ENCODE measurements around the gene PSPN. TPM values are rescaled to one million over a fixed set of nuclear protein-coding genes. Genes with fewer than 3 reads are reported as not detected.
"Not testable (repeated sequence)": the region's sequence is repeated elsewhere in the genome, so short reads cannot be mapped to it uniquely, and the experiment has no call there.

The PSPN gene
- total RNA-seq, 2 donors from 2014 or later: 2.5 to 3.8 TPM

DNA sequence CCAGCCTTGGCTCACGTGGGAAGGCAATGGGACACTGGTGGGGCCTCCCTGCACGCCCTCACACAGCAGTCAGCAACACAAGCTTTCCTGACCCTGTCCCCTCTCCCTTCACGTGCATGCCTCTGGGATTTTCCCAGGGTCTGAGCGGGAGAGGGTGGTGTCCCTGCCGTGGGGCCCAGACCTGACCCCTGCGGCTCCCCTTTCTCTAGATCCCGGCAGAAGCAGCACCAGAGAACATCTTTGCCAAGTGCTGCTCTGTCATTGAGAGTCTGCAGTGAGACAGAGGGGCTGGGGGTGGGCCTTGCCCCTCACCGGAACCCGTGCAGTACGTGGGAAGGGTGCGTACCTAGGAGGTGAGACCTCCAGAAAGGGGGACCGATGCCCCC, 36.3 kb upstream of the PSPN start:
- ATAC-seq (no peak), DNase-seq (no peak)

DNA sequence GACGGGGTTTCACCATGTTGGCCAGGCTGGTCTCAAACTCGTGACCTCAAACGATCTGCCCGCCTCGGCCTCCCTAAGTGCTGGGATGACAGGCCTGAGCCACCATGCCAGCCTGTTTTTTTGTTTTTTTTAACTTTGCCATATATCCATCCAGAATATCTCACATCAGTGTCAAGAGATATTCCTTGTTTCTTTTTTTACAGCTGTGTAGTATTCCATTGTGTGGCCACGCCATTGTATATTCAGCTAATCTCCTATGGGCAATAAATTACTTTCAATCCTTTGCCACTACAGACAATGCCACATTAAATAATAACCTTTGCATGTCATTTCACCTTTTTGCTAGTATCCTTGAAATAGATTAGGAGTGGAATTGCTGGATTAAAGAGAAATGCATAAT, 33.6 kb upstream of the PSPN start:
- no peak for ATAC-seq
- intact Hi-C loops (cut with DNase I, micrococcal nuclease): no loop called here
- DNase-seq: no peak

More for the DNA sequence above, 36.3 kb upstream of the PSPN start:
- intact Hi-C loops (cut with DNase I, micrococcal nuclease): no loop called here

- ATAC-seq (no peak), DNase-seq (no peak)
- intact Hi-C loops (cut with DNase I, micrococcal nuclease): no loop called here
These were observed 30.7 kb upstream of the PSPN start for GRCh38 chr19:6406401-6406800.

- peak; percentile 92 for ATAC-seq
- intact Hi-C loops (cut with DNase I, micrococcal nuclease): no loop called here
- peak; percentile 79 to 85 for DNase-seq
These were observed 27.3 kb upstream of the PSPN start for GRCh38 chr19:6402837-6403608.

DNA sequence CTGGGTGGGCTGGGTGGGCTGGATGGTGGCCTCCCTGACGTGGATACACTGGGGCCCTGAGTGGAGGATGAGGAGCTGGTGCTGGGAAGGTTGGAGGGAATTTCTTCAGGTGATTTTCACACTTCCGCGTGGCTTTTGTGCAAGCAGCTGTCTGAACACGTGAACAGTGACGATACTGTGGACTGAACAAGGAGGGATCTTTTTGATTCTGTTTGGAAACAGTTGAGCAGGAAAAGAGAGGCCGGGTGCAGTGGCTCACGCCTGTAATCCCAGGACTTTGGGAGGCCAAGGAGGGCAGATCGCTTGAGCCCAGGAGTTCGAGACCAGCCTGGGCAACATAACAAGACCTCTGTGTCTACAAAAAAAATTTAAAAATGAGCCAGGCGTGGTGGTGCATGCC, 26.3 kb upstream of the PSPN start:
- ATAC-seq: peak; percentile 48
- DNase-seq: no peak
- intact Hi-C loops (cut with DNase I, micrococcal nuclease): no loop called here

DNA sequence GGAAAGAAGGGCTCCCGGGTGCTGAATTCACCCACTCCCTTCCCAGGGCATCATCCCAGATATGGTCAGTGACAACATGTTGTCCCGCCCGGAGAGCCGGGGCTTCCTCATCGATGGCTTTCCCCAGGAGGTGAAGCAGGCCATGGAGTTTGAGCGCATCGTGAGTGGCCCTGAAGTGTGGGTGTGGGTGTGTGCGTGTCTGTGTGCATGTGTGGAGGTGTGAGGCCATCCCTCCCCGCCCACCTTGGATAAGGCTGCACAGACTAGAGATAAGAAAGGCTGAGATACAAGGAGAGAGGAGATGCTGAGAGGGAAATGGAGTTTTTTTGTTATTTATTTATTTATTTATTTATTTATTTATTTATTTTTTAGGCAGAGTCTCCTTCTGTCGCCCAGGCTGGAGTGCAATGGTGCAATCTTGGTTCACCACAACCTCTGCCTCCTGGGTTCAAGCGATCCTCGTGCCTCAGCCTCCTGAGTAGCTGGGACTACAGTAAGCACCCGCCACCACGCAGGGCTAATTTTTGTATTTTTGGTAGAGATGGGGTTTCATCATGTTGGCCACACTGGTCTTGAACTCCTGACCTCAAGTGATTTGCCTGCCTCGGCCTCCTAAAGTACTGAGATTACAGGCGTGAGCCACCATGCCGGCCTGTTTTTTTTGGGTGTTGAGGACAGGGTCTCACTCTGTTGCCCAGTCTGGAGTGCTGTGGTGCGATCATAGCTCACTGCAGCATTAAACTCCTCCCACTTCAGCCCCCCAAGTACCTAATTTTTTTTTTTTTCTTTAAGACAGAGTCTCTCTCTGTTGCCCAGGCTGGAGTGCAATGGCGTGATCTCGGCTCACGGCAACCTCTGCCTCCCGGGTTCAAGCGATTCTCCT, 24.6 kb upstream of the PSPN start:
- ATAC-seq; intact Hi-C loops (cut with DNase I, micrococcal nuclease); DNase-seq: not testable (repeated sequence)

GRCh38 chr19:6396305-6396704, 20.6 kb upstream of the PSPN start:
- ATAC-seq (no peak), DNase-seq (no peak)
- intact Hi-C loops (cut with DNase I, micrococcal nuclease): no loop called here

GRCh38 chr19:6394831-6395230, 19.1 kb upstream of the PSPN start:
- ATAC-seq: no peak
- no peak for DNase-seq
- intact Hi-C loops (cut with DNase I, micrococcal nuclease): no loop called here

GRCh38 chr19:6393983-6394412, 18.3 kb upstream of the PSPN start:
- DNase-seq: no peak
- intact Hi-C loops (cut with DNase I, micrococcal nuclease): no loop called here
- no peak for ATAC-seq

DNA sequence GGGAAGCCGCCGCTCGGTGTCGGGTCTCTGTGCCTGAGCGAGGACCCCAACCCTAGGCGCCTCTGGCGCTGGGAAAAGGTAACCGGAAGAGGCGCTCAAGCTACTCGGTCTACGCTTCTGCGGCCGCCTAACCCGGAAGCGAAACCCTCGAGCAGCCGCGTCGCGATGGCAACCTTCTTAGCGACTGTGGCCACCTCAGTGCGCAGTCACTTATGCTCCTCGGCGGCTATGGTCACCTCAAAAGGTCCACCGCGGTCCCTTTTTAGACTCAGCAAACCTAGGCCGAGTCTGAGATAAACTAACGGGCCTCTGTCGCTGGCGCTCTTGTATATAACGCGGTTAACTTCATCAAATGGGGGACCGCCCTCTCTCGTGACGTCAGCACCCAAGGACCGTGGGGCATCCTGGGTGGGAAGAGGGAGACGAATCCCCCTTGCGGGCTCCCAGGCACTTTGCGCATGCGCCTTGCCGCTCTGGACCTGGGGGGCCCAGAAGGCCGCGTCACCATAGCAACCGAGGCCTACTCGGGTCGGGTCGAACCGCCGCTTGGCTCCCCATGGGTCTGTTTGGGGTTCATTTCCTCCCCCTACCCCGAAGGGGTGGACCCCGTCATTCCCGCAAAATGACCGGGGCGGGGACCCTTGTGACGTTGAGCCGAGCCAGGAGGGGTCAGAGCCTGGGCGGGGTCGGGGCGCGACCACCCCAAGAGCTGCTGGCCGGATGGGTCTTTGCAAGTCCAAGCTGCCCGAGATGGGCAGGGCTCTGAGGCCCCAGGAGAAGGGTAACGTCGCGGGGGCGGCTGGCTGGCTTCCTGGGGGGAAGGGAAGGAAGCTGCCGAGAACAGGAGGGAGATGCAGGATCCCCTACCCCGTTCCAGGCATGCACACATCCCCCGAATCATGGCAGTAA, 17.6 kb upstream of the PSPN start, which contains the start of gene GTF2F1:
TSS of gene GTF2F1 (minus strand) at position 91 of the 909 bp plus-strand sequence. CDS start 169 bp downstream, outside the sequence.
- intact Hi-C loops (cut with DNase I, micrococcal nuclease): no loop called here
- peak; percentile 93 to 95 for DNase-seq
- ATAC-seq: peak; percentile 93

GRCh38 chr19:6392221-6393073, 16.7 kb upstream of the PSPN start:
- intact Hi-C loops (cut with DNase I, micrococcal nuclease): no loop called here
- ATAC-seq (no peak), DNase-seq (no peak)

DNA sequence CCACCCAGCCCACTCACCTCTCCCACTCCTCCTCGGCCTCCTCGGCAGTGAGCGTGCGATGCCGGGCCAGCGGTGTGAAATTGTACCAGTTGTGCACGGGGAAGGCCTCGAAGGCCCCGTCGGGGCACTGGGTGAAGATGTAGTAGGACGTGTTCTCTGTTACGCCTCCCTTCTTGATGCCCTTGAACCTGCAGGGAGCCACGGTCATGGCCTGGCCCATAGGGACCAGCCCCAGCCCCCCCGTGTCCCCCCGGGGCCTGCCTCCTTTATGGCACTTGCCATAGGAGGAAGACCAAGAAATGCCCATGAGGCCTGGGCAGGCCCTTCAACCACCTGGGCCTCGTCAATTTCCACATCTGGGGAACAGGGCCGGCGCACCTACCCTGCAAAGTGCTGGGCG, 11.6 kb upstream of the PSPN start:
- intact Hi-C loops (cut with DNase I, micrococcal nuclease): no loop called here
- DNase-seq: no peak
- no peak for ATAC-seq

GRCh38 chr19:6384381-6384780, 8.6 kb upstream of the PSPN start:
- ATAC-seq: no peak
- DNase-seq: no peak
- intact Hi-C loops (cut with DNase I, micrococcal nuclease): no loop called here

GRCh38 chr19:6383188-6383587, 7.5 kb upstream of the PSPN start:
- intact Hi-C loops (cut with DNase I, micrococcal nuclease): no loop called here
- ATAC-seq (no peak), DNase-seq (no peak)

- ATAC-seq (no peak), DNase-seq (no peak)
- intact Hi-C loops (cut with DNase I, micrococcal nuclease): no loop called here
These were observed 5.5 kb upstream of the PSPN start for GRCh38 chr19:6381030-6381750.

- intact Hi-C loops (cut with DNase I, micrococcal nuclease): no loop called here
- ATAC-seq: no peak
- DNase-seq: no peak
These were observed 4.0 kb upstream of the PSPN start for GRCh38 chr19:6379744-6380143.

DNA sequence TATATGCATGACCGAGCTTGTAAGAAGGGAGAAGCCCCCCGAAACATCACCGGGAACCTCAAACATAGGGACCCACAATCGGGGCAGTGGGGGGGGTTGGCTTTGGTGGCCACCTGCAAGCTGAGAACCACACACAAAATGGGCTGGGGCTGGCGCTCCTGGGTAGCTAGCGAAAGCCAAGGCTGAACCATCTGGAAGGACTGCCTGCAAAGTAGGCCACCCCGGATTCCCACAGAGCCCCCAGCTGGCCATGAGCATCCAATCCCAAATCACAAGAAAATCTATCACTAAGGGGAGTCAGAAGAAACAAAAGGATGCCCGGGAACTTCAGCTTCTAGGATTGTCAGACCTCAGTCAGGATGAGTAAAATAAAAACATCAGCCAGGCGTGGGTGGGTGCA, 2.8 kb upstream of the PSPN start:
- intact Hi-C loops (cut with DNase I, micrococcal nuclease): no loop called here
- ATAC-seq (no peak), DNase-seq (no peak)

DNA sequence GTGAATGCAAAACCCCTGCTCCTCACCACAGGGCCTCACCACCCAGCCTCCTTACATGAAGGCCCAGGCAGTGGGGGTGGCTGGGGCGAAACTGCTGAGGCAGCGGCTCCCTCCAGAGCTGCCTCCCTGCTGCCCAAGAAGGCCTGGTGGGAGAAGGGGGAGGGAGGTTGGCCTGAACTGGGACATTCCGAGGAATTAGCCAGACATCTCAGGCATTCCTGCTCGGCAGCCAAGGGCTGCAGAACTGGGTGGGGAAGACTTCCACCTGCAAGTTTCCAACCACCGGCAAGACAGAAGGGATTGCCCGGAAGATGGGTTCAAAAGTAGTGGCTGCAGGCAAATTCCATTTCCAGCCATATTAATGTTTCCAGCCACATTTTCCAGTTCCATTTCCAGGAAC, 2.3 kb upstream of the PSPN start:
- ATAC-seq (no peak), DNase-seq (no peak)
- intact Hi-C loops (cut with DNase I, micrococcal nuclease): no loop called here
